HepG2 (cell line): ENCODE data around the gene TMEM63B. TPM values are rescaled to one million over a fixed set of nuclear protein-coding genes. Genes with fewer than 3 reads are reported as not detected.

ENCODE experiments used
- ATAC-seq: fragments of 200-7000 bp; cut with Tn5 transposase; 3 replicates; pipeline ENCODE4 v1.9.1; 2020; ENCODE audit warnings: mild to moderate bottlenecking, moderate library complexity
- BruUV-seq: library from RNA; stranded (reverse); fragments of 400-500 nt; replicated peaks from 2 replicates; lab custom pipeline; 2021; lab: Mats Ljungman, UMichigan
- CTCF ChIA-PET: fragments of 300-600 bp; formaldehyde crosslinking; extraction: SDS; loops from one replicate; lab custom pipeline; 2021; ENCODE audit warnings: low total read pairs, inconsistent platforms, low intra/inter-chr PET ratio; lab: Yijun Ruan, JAX
- POLR2A ChIA-PET: fragments of 350-600 bp; sonication (Branson Sonifier 250); formaldehyde crosslinking; loops from one replicate; lab custom pipeline; 2020; ENCODE audit warnings: antibody characterized with exemption, inconsistent platforms; lab: Yijun Ruan, JAX
- DNase-seq: peaks from one replicate; pipeline ENCODE4 v3.0.0-alpha.2; 2015; ENCODE audit warnings: low spot score
- FAIRE-seq: peaks from 3 replicates; lab custom pipeline; 2011; peaks lifted over from hg19 to GRCh38; lab: Jason Lieb, UNC
- H2AFZ ChIP-seq: one replicate; pipeline ENCODE4 v1.6.1; 2011; ENCODE audit warnings: low read length, inconsistent platforms
- H3K27ac ChIP-seq: fragments of 300-600 bp; 3 replicates; pipeline ENCODE4 v1.8.0; 2011; ENCODE audit warnings: mixed run types, mild to moderate bottlenecking, mixed read lengths, low read length, inconsistent platforms; ENCODE audit not compliant: insufficient read depth; ENCODE audit errors: extremely low read length
- H3K27me3 ChIP-seq, 2 experiments: fragments of 200-600 bp in 1 of 2; 2 replicates in 1 of 2; 3 replicates in 1 of 2; pipeline versions ENCODE4 v1.6.0 to v1.8.0; 2011; ENCODE audit warnings: low read length in 2 of 2, mild to moderate bottlenecking in 2 of 2, moderate library complexity in 2 of 2, inconsistent platforms in 1 of 2; ENCODE audit not compliant: insufficient read depth in 2 of 2, control insufficient read depth in 1 of 2
- H3K36me3 ChIP-seq, 2 experiments: fragments of 200-600 bp in 1 of 2; replicated peaks in 1 of 2; 2 replicates in 1 of 2; 3 replicates in 1 of 2; pipeline versions ENCODE4 v1.5.1 to v1.8.0; 2011; ENCODE audit warnings: low read length in 2 of 2, inconsistent platforms in 1 of 2; ENCODE audit not compliant: insufficient read depth in 2 of 2, control insufficient read depth in 1 of 2
- H3K4me1 ChIP-seq: 2 replicates; pipeline ENCODE4 v1.5.1; 2012; ENCODE audit warnings: low read length, inconsistent platforms; ENCODE audit not compliant: insufficient read depth
- H3K4me2 ChIP-seq: 2 replicates; pipeline ENCODE4 v1.6.0; 2011; ENCODE audit warnings: low read depth, low read length, inconsistent platforms
- H3K4me3 ChIP-seq, 3 experiments: fragments of 200-600 bp in 1 of 3; sonication (generic), shearing (Covaris generic) in 1 of 3; replicated peaks in 1 of 3; 2 replicates each; pipeline ENCODE4 v1.5.1; 2011 to 2016; ENCODE audit warnings: low read length in 3 of 3, inconsistent platforms in 2 of 3, low read depth in 2 of 3, mild to moderate bottlenecking in 2 of 3, control low read depth in 1 of 3, mixed read lengths in 1 of 3; ENCODE audit not compliant: insufficient read depth in 1 of 3
- H3K79me2 ChIP-seq: one replicate; pipeline ENCODE4 v1.6.1; 2011; ENCODE audit warnings: low read length, inconsistent platforms; ENCODE audit not compliant: insufficient read depth
- H3K9ac ChIP-seq: 2 replicates; pipeline ENCODE4 v1.6.0; 2011; ENCODE audit warnings: mild to moderate bottlenecking, low read depth, low read length, inconsistent platforms; ENCODE audit not compliant: insufficient read depth
- H3K9me3 ChIP-seq: 2 replicates; pipeline ENCODE4 v1.5.1; 2012; ENCODE audit warnings: mild to moderate bottlenecking, low read length
- H4K20me1 ChIP-seq: 2 replicates; pipeline ENCODE4 v1.6.0; 2011; ENCODE audit warnings: inconsistent platforms, mild to moderate bottlenecking, low read length, moderate library complexity; ENCODE audit not compliant: insufficient read depth
- CEBPZ ChIP-seq: IDR thresholded peaks from 2 replicates; pipeline ENCODE4 v1.6.1; 2012; ENCODE audit warnings: low read length, improper control_type of control experiment
- KLF12 ChIP-seq: sonication (generic); formaldehyde crosslinking; IDR thresholded peaks from 2 replicates; pipeline ENCODE4 v1.4.0; 2020; ENCODE audit warnings: missing genetic modification reagents, borderline replicate concordance
- MAX ChIP-seq: IDR thresholded peaks from 2 replicates; pipeline ENCODE4 v1.6.1; 2012; ENCODE audit warnings: inconsistent platforms
- RAD21 ChIP-seq: fragments of 450-650 bp; formaldehyde crosslinking; IDR thresholded peaks from 2 replicates; pipeline ENCODE4 v1.5.0; 2020; ENCODE audit warnings: mild to moderate bottlenecking
- REXO4 ChIP-seq: sonication (generic); formaldehyde crosslinking; IDR thresholded peaks from 2 replicates; pipeline ENCODE4 v1.8.0; 2022; ENCODE audit warnings: missing genetic modification reagents, mild to moderate bottlenecking, borderline replicate concordance
- SAP130 ChIP-seq: IDR thresholded peaks from 2 replicates; pipeline ENCODE4 v1.6.1; 2016; ENCODE audit warnings: low read depth
- SNAPC2 ChIP-seq: sonication (generic); formaldehyde crosslinking; IDR thresholded peaks from 2 replicates; pipeline ENCODE4 v1.8.1; 2022; ENCODE audit warnings: mild to moderate bottlenecking, missing genetic modification reagents
- ZNF17 ChIP-seq: sonication (generic); formaldehyde crosslinking; IDR thresholded peaks from 2 replicates; pipeline ENCODE4 v1.5.0; 2020; ENCODE audit warnings: mild to moderate bottlenecking, missing genetic modification reagents
- ZNF407 ChIP-seq: sonication (generic); formaldehyde crosslinking; IDR thresholded peaks from one replicate; pipeline ENCODE4 v1.5.1; 2020; ENCODE audit warnings: mild to moderate bottlenecking, missing genetic modification reagents; ENCODE audit errors: not compliant biosample characterization
- ZNF547 ChIP-seq: sonication (generic); formaldehyde crosslinking; IDR thresholded peaks from 2 replicates; pipeline ENCODE4 v1.5.1; 2020; ENCODE audit warnings: mild to moderate bottlenecking, missing genetic modification reagents
- ZNF556 ChIP-seq: sonication (generic); formaldehyde crosslinking; IDR thresholded peaks from 2 replicates; pipeline ENCODE4 v1.4.0; 2020; ENCODE audit warnings: mild to moderate bottlenecking, missing genetic modification reagents, borderline replicate concordance
- ZNF614 ChIP-seq: IDR thresholded peaks from 2 replicates; pipeline ENCODE4 v1.6.1; 2018; ENCODE audit warnings: missing biosample characterization, missing genetic modification reagents, inconsistent platforms, borderline replicate concordance
- WGBS: methylation state at CpG from one replicate; pipeline ENCODE4 v1.1.6; 2017; ENCODE audit warnings: low lambda C conversion rate; 5-methylcytosine and 5-hydroxymethylcytosine counted together
- in situ Hi-C: cut with HindIII; loops from 2 replicates; pipeline ENCODE4 v1.10.0; 2017; ENCODE audit warnings: low pct_unique_long_range_greater_than_20kb; ENCODE audit not compliant: extremely low pct_ligation_motif_present
- intact Hi-C: fragments of 100-400 bp; cut with micrococcal nuclease; formaldehyde crosslinking; loops from one replicate; pipeline ENCODE4 v1.10.0; 2022; ENCODE audit not compliant: unreplicated experiment
- polyA plus RNA-seq, 8 experiments: library from polyadenylated mRNA; depleted of rRNA in 3 of 8; stranded (reverse) in 7 of 8; unstranded in 1 of 8; fragments of >200 nt; fragmentation: Illumina TruSeq in 4 of 8; extraction: Trizol in 4 of 8; gene quantifications; 2 replicates each; pipeline versions ENCODE4 v1.2.1 to v1.2.3, GENCODE V29; 2011 to 2016; ENCODE audit warnings: low read depth in 4 of 8, missing spikeins in 1 of 8, mixed read lengths in 1 of 8; ENCODE audit not compliant: insufficient read depth in 1 of 8
- total RNA-seq, 5 experiments: library from RNA; depleted of rRNA; stranded (reverse); fragments of >200 nt; fragmentation: Illumina TruSeq; extraction: Trizol; gene quantifications; 2 replicates each; pipeline ENCODE4 v1.2.3, GENCODE V29; 2016; ENCODE audit warnings: low read depth in 1 of 5

TMEM63B gene
- total and polyA plus RNA-seq, 2 of the 13 experiments (the other 11 are each of a cell fraction or from before 2014, with no cell fraction given): 27.4 to 75.8 TPM

- TF ChIP-seq KLF12 (CRISPR knock-in tag): no peak
- no peak for TF ChIP-seq ZNF614
- TF ChIP-seq REXO4: no peak
- no peak for TF ChIP-seq ZNF556 (CRISPR knock-in tag)
- TF ChIP-seq SAP130 (CRISPR knock-in tag): no peak
- TF ChIP-seq SNAPC2 (CRISPR knock-in tag): 0 out of 2 replicates have a peak, but pooled peaks have one; percentile 35
- TF ChIP-seq, all 625 proteins: peak for 6
Observed at GRCh38 chr6:44188819-44189218, 61.5 kb downstream of the TMEM63B start (continued).

GRCh38 chr6:44189257-44189656 is 61.9 kb downstream of the TMEM63B start:
- Histone ChIP-seq H3K36me3 (no peaks in the 10 kb centered on the region), H4K20me1 (no peaks in the 10 kb centered on the region), H3K9me3 (no peaks in the 10 kb centered on the region), H3K79me2 (no peaks in the 10 kb centered on the region), H3K9ac (no peak overlapping the region), H3K4me1 (peaks cover 63% of the 10 kb centered on the region), H2AFZ (no peak overlapping the region), H3K27ac (no peak overlapping the region), H3K4me2 (no peak overlapping the region; the same call in 1 of the 2 replicates), H3K4me3 (no peak overlapping the region), H3K27me3 (peaks cover 0 to under 1% of the 10 kb centered on the region in 2 experiments; a peak in 2 of 5 replicates)
- BruUV-seq: no TSS peak
- ChIA-PET CTCF (no interaction called here), POLR2A (interaction anchor here (1.1 to 1.5 kb wide), 4 partner anchors 10 to 58 kb away, joined by 3 to 6 read pairs (median 4); partner anchors contain the start of gene HSP90AB1)
- WGBS: 24% methylated on average over 2 of the region's 2 CpGs
- DNase-seq: no peak
- in situ Hi-C loops (no loop called here), intact Hi-C loops (no loop called here)
- FAIRE-seq: no peak
- ATAC-seq: no peak
- TF ChIP-seq ZNF547 (CRISPR knock-in tag) (0 out of 2 replicates have a peak, but pooled peaks have one; percentile 36), ZNF407 (CRISPR knock-in tag) (peak; percentile 25), MAX (peak; percentile 36; the same call in 1 of the 2 replicates), ZNF17 (CRISPR knock-in tag) (0 out of 2 replicates have a peak, but pooled peaks have one; percentile 11), CEBPZ (no peak), RAD21 (CRISPR knock-in tag) (no peak)
